ENCODE results near the gene CST1.
"Not testable (repeated sequence)": the region's sequence is repeated elsewhere in the genome, so short reads cannot be mapped to it uniquely, and the experiment has no call there.

CST1 gene

GRCh38 chr20:23776067-23776771 lies 25.5 kb upstream of the CST1 start:
- DNase-seq (ENCODE audit: low read depth), result no peak
- TF ChIP-seq CTCF (IDR thresholded peaks at IDR 0.05; ENCODE audit: low read length, missing control alignments), result no peak
- no peak overlapping the region for H3K4me3 ChIP-seq (replicated peaks; ENCODE audit: low read depth, low read length)

- no peak overlapping the region for H3K4me3 ChIP-seq (replicated peaks; ENCODE audit: low read depth, low read length)
- TF ChIP-seq CTCF (IDR thresholded peaks at IDR 0.05; ENCODE audit: low read length, missing control alignments), result no peak
- no peak for DNase-seq (ENCODE audit: low read depth)
Observed at GRCh38 chr20:23774081-23774480, 23.3 kb upstream of the CST1 start.

GRCh38 chr20:23773579-23773978 lies 22.8 kb upstream of the CST1 start:
- TF ChIP-seq CTCF (IDR thresholded peaks at IDR 0.05; ENCODE audit: low read length, missing control alignments), result no peak
- no peak for DNase-seq (ENCODE audit: low read depth)
- no peak overlapping the region for H3K4me3 ChIP-seq (replicated peaks; ENCODE audit: low read depth, low read length)

GRCh38 chr20:23773127-23773526 lies 22.4 kb upstream of the CST1 start:
- no peak overlapping the region for H3K4me3 ChIP-seq (replicated peaks; ENCODE audit: low read depth, low read length)
- DNase-seq (ENCODE audit: low read depth), result no peak
- no peak for TF ChIP-seq CTCF (IDR thresholded peaks at IDR 0.05; ENCODE audit: low read length, missing control alignments)

GRCh38 chr20:23772074-23772473 lies 21.3 kb upstream of the CST1 start:
- no peak for DNase-seq (ENCODE audit: low read depth)
- TF ChIP-seq CTCF (IDR thresholded peaks at IDR 0.05; ENCODE audit: low read length, missing control alignments), result no peak
- H3K4me3 ChIP-seq (replicated peaks; ENCODE audit: low read depth, low read length), result no peak overlapping the region

GRCh38 chr20:23770384-23770783 lies 19.6 kb upstream of the CST1 start:
- no peak for TF ChIP-seq CTCF (IDR thresholded peaks at IDR 0.05; ENCODE audit: low read length, missing control alignments)
- DNase-seq (ENCODE audit: low read depth), result no peak
- H3K4me3 ChIP-seq (replicated peaks; ENCODE audit: low read depth, low read length), result no peak overlapping the region

GRCh38 chr20:23768520-23768919 lies 17.8 kb upstream of the CST1 start:
- H3K4me3 ChIP-seq (replicated peaks; ENCODE audit: low read depth, low read length); DNase-seq (ENCODE audit: low read depth): not testable (repeated sequence)
